Gastroesophageal sphincter (tissue), 3 donors: ENCODE data around the gene METTL21A.

Experiments
- CTCF ChIP-seq, 4 experiments: fragments of 200-600 bp in 2 of 4; fragments of 450-650 bp in 2 of 4; sonication (generic) in 1 of 4; IDR thresholded peaks; one replicate each; pipeline ENCODE4 v1.5.1; 2017 to 2019; ENCODE audit warnings: antibody characterized with exemption in 4 of 4, mild to moderate bottlenecking in 2 of 4, moderate library complexity in 2 of 4
- POLR2A ChIP-seq, 2 donors: fragments of 450-650 bp; IDR thresholded peaks; one replicate each; pipeline ENCODE4 v1.6.1; 2017; ENCODE audit warnings: antibody characterized with exemption in 2 of 2, mild to moderate bottlenecking in 2 of 2, moderate library complexity in 1 of 2

DNA sequence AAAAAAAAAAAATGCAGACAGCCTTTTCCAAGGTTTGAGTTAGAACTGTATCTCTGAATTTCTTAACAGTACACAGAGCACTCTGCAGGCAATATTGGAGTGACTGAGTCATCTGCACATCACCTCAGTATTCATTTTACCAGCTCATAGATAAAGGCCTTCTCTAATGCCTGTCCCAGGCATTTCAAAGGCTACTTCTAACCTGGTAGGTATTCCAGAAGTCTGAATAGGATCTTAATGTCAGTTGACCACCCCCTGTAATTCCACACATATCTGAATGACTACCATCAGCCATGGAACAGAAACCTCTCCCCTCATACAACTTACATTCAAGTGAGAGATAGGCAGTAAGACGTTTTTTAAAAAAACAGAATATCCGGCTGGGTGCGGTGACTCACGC lies 9.0 kb downstream of the METTL21A start:
- TF ChIP-seq POLR2A (IDR thresholded peaks at IDR 0.05): no peak
- no peak for TF ChIP-seq CTCF (IDR thresholded peaks at IDR 0.05)
